ENCODE data around the gene PSPN.
"Not testable (repeated sequence)": the region's sequence is repeated elsewhere in the genome, so short reads cannot be mapped to it uniquely, and the experiment has no call there.

Gene PSPN

DNA sequence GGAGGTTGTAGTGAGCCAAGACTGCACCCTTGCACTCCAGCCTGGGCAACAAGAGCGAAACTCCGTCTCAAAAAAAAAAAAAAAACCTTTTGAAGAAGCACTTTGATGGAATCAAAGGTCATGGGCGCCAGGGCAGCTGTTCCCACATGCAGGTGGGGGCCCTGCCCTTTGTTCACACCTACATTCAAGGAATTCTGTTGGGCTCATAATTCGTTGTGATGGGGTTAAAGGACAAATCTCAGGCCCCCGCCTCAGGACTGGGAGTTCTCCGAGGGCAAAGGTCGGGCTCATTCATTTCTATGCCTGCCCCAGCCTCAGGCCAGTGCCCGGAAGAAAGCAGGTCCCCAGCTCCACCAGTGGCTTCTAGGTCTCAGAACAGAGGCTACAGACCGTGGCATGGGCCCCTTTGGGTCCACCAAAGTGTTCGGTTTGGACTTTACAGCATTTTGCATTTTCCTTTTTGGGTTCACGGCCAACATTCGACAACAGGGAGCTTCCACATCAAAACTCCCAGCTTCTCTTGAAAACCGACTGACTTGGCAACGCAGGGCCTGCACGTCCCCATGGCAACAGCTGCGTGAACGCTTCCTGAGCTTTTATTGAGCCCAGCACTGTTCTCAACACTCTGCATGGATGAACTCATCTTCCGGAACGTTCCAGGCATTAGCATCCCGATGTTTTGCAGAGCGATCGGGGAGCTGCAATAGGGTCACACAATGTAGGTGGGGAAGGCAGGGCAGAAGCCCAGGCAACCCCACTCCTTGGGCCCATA lies 27.3 kb upstream of the PSPN start:
- DNase-seq, result no peak

DNA sequence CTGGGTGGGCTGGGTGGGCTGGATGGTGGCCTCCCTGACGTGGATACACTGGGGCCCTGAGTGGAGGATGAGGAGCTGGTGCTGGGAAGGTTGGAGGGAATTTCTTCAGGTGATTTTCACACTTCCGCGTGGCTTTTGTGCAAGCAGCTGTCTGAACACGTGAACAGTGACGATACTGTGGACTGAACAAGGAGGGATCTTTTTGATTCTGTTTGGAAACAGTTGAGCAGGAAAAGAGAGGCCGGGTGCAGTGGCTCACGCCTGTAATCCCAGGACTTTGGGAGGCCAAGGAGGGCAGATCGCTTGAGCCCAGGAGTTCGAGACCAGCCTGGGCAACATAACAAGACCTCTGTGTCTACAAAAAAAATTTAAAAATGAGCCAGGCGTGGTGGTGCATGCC lies 26.3 kb upstream of the PSPN start:
- no peak for DNase-seq

DNA sequence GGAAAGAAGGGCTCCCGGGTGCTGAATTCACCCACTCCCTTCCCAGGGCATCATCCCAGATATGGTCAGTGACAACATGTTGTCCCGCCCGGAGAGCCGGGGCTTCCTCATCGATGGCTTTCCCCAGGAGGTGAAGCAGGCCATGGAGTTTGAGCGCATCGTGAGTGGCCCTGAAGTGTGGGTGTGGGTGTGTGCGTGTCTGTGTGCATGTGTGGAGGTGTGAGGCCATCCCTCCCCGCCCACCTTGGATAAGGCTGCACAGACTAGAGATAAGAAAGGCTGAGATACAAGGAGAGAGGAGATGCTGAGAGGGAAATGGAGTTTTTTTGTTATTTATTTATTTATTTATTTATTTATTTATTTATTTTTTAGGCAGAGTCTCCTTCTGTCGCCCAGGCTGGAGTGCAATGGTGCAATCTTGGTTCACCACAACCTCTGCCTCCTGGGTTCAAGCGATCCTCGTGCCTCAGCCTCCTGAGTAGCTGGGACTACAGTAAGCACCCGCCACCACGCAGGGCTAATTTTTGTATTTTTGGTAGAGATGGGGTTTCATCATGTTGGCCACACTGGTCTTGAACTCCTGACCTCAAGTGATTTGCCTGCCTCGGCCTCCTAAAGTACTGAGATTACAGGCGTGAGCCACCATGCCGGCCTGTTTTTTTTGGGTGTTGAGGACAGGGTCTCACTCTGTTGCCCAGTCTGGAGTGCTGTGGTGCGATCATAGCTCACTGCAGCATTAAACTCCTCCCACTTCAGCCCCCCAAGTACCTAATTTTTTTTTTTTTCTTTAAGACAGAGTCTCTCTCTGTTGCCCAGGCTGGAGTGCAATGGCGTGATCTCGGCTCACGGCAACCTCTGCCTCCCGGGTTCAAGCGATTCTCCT lies 24.6 kb upstream of the PSPN start:
- not testable (repeated sequence) for DNase-seq

GRCh38 chr19:6396305-6396704 lies 20.6 kb upstream of the PSPN start:
- DNase-seq, result no peak

DNA sequence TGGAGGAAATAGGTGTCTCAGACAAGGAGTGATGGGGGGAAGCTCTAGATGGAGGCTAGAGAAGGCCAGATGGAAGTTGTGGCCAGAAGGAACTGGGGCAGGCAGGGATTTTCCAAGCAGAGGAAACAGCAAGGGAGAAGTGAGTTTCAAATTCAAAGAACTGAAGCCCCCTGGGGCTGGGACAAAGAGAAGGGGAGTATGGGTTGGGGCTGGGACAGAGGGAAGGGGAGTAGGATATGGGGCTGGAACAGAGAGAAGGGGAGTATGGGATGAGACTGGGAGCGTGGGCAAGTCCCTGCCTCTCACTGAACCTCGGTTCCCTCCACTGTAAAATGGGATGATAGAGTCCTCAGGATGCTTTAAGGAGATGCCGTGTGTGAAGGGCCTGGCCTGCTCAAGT lies 19.1 kb upstream of the PSPN start:
- DNase-seq, result no peak

- peak; percentile 69 to 75 for DNase-seq
Measured at GRCh38 chr19:6393983-6394412, 18.3 kb upstream of the PSPN start.

DNA sequence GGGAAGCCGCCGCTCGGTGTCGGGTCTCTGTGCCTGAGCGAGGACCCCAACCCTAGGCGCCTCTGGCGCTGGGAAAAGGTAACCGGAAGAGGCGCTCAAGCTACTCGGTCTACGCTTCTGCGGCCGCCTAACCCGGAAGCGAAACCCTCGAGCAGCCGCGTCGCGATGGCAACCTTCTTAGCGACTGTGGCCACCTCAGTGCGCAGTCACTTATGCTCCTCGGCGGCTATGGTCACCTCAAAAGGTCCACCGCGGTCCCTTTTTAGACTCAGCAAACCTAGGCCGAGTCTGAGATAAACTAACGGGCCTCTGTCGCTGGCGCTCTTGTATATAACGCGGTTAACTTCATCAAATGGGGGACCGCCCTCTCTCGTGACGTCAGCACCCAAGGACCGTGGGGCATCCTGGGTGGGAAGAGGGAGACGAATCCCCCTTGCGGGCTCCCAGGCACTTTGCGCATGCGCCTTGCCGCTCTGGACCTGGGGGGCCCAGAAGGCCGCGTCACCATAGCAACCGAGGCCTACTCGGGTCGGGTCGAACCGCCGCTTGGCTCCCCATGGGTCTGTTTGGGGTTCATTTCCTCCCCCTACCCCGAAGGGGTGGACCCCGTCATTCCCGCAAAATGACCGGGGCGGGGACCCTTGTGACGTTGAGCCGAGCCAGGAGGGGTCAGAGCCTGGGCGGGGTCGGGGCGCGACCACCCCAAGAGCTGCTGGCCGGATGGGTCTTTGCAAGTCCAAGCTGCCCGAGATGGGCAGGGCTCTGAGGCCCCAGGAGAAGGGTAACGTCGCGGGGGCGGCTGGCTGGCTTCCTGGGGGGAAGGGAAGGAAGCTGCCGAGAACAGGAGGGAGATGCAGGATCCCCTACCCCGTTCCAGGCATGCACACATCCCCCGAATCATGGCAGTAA lies 17.6 kb upstream of the PSPN start, which contains the start of gene GTF2F1:
TSS of gene GTF2F1 (minus strand) at position 91 of the 909 bp plus-strand sequence. CDS start 169 bp downstream, outside the sequence.
- DNase-seq, result peak; percentile 92 to 93

GRCh38 chr19:6392221-6393073 lies 16.7 kb upstream of the PSPN start:
- DNase-seq, result no peak

DNA sequence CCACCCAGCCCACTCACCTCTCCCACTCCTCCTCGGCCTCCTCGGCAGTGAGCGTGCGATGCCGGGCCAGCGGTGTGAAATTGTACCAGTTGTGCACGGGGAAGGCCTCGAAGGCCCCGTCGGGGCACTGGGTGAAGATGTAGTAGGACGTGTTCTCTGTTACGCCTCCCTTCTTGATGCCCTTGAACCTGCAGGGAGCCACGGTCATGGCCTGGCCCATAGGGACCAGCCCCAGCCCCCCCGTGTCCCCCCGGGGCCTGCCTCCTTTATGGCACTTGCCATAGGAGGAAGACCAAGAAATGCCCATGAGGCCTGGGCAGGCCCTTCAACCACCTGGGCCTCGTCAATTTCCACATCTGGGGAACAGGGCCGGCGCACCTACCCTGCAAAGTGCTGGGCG lies 11.6 kb upstream of the PSPN start:
- no peak for DNase-seq

DNA sequence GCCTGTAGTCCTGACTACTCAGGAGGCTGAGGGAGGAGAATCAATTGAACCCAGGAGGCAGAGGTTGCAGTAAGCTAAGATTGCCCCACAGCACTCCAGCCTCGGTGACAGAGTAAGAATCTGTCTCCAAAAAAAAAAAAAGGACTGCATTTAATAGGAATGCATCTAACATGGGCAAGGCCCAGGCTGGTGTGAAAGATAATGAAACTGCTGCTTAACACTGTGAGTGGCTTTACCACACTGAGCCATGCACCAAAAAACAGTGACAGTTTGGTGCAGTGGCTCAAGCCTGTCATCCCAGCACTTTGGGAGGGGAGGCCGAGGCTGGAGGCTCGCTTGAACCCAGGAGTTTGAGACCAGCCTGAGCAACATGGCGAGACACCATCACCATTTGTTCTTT lies 8.6 kb upstream of the PSPN start:
- DNase-seq, result no peak

DNA sequence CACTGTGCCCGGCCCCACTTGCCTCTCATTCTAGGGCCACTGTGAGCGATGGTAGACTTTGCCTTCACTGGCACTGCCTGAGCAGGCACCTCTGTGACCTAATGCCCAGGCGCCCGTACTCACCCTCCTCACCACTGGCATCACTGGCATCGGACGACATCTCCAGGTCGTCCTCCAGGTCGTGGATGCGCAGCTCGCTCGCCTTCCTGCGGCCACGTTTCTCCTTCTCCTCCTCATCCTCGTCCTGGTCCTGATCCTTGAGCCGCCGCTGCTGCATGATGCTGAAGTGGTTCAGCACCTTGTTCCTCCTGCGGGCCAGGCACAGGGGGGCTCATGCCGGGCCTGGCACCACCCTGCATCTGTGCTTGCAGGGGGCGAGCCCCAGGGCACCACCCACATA lies 7.5 kb upstream of the PSPN start:
- no peak for DNase-seq

DNA sequence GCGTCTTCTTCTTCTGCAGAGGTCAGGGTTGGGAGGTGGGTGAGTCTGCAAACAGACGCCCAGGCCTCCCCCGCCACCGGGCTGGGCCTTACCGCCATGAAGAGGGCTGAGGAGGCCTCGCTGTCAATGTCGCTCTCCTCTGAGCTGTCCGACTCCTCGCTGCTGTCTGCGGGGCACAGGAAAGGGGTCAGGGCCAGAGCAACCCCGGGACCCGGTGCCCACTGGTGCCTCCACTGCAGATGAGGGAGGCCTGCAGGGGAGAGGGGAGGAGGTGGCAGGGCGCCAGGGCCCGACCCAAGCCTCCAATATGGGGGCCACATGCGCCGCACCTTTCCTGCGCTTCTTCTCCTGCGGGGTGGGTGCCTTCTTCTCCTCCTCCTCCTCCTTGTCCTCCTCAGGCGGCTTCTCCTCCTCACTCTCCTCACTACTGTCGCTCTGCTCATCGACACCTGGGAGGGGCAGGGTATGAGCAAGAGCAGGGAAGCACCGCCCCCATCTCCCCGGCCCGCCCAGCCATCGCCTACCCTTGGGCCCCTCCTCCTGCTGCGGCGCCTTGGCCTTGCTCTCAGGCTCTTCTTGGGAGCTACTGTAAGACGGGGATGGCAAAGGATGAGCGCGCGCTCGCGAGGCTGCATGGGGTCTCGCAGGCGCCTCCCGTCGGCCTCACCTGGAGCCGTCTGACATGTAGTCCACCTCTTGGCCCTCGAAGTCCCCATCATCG lies 5.5 kb upstream of the PSPN start:
- DNase-seq, result no peak

GRCh38 chr19:6379744-6380143 lies 4.0 kb upstream of the PSPN start:
- no peak for DNase-seq

DNA sequence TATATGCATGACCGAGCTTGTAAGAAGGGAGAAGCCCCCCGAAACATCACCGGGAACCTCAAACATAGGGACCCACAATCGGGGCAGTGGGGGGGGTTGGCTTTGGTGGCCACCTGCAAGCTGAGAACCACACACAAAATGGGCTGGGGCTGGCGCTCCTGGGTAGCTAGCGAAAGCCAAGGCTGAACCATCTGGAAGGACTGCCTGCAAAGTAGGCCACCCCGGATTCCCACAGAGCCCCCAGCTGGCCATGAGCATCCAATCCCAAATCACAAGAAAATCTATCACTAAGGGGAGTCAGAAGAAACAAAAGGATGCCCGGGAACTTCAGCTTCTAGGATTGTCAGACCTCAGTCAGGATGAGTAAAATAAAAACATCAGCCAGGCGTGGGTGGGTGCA lies 2.8 kb upstream of the PSPN start:
- no peak for DNase-seq

DNA sequence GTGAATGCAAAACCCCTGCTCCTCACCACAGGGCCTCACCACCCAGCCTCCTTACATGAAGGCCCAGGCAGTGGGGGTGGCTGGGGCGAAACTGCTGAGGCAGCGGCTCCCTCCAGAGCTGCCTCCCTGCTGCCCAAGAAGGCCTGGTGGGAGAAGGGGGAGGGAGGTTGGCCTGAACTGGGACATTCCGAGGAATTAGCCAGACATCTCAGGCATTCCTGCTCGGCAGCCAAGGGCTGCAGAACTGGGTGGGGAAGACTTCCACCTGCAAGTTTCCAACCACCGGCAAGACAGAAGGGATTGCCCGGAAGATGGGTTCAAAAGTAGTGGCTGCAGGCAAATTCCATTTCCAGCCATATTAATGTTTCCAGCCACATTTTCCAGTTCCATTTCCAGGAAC lies 2.3 kb upstream of the PSPN start:
- no peak for DNase-seq

GRCh38 chr19:6376512-6377190 lies 918 bp upstream of the PSPN start:
- DNase-seq, result no peak

DNA sequence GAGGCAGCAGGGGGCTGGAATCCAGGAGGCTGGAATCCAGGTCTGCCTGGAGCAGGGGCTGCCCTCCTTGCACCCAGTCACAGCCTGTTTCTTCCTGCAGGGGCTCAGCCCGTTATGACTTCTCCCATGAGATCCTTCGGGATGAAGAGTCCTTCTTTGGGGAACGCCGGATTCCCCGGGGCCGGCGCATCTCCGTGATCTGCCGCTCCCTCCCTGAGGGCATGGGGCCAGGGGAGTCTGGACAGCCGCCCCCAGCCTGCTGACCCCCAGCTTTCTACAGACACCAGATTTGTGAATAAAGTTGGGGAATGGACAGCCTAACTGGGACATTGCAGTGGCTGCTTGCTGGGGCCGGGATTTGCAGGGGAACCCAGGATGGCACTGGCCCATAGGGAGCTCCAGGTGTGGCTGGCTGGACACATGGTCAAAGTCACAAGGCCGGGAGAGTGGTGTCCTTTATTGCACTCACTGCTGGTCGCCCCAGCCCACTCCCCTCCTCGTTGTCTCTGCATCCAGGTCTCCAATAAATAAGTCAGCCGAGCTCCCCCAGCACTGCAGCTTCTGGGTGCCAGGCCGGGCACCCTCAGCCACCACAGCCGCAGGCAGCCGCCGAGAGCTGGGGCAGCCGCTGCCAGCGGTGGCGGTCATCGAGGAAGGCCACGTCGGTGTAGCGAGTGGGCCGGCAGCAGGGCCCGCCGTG lies 872 bp downstream of the PSPN start:
- no peak for DNase-seq

DNA sequence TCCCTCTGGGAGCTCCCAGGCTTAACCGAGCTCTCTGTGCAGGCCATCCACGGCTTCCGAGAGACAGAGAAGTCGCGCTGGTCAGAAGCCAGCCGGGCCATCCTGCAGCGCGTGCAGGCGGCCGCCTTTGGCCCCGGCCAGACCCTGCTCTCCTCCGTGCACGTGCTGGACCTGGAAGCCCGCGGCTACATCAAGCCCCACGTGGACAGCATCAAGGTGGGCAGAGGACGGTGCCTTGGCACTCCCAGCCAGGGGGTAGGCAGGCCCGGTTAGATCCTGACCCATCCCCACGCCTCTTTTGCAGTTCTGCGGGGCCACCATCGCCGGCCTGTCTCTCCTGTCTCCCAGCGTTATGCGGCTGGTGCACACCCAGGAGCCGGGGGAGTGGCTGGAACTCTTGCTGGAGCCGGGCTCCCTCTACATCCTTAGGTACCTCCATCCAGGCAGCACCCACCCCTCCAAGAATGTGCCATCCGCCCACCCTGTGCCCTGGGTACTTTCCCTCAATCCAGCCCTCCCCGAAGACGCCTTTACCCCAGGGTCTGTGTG lies 1.5 kb downstream of the PSPN start:
- DNase-seq, result no peak

DNA sequence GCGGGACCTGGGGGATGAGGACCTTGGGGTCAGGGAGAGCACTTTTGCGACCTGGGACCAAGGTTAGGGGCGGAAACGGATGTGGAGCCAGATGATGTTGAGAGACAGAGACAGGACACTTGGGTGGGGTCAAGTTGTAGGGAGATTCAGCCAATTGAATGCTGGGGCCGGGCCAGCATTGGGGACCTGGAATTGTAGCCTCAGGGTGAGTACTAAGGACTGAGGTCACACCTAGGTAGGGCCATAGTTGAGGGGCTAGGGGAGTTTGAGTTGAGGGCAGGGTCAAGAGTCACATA lies 2.0 kb downstream of the PSPN start:
- no peak for DNase-seq

All from activated CD4-positive, alpha-beta T cell treated with anti-CD3 and anti-CD28 coated beads for 4 hours (primary cell).